BE2C (cell line): ENCODE data around the gene HOXA6.

Source experiments
- DNase-seq: peaks from one replicate; pipeline ENCODE4 v3.0.0-alpha.2; 2020
- H3K27me3 ChIP-seq: fragments of 250-450 bp; sonication (Bioruptor Pico); 2 replicates; pipeline ENCODE4 v1.5.1; 2020; ENCODE audit warnings: mild to moderate bottlenecking
- H3K36me3 ChIP-seq: fragments of 250-450 bp; sonication (Bioruptor Pico); 2 replicates; pipeline ENCODE4 v1.5.1; 2020; ENCODE audit warnings: mild to moderate bottlenecking
- H3K4me1 ChIP-seq: fragments of 250-450 bp; sonication (Bioruptor Pico); 2 replicates; pipeline ENCODE4 v1.5.1; 2020
- H3K4me3 ChIP-seq: 2 replicates; pipeline ENCODE4 v1.5.1; 2011; ENCODE audit warnings: low read depth, low read length
- H3K9me3 ChIP-seq: fragments of 250-450 bp; sonication (Bioruptor Pico); 2 replicates; pipeline ENCODE4 v1.5.1; 2020
- TF ChIP-seq, protein P1 (sequence below): IDR thresholded peaks from 2 replicates; pipeline ENCODE4 v1.5.1; 2012; ENCODE audit warnings: mild to moderate bottlenecking, low read depth, low read length

The HOXA6 gene

GRCh38 chr7:27121684-27122076 is 25.9 kb downstream of the HOXA6 start:
- Histone ChIP-seq H3K27me3 (peaks cover 100% of the 10 kb centered on the region), H3K9me3 (no peaks in the 10 kb centered on the region), H3K4me1 (no peaks in the 10 kb centered on the region), H3K4me3 (no peak overlapping the region), H3K36me3 (no peaks in the 10 kb centered on the region)
- no peak for DNase-seq
- TF ChIP-seq, protein P1, sequence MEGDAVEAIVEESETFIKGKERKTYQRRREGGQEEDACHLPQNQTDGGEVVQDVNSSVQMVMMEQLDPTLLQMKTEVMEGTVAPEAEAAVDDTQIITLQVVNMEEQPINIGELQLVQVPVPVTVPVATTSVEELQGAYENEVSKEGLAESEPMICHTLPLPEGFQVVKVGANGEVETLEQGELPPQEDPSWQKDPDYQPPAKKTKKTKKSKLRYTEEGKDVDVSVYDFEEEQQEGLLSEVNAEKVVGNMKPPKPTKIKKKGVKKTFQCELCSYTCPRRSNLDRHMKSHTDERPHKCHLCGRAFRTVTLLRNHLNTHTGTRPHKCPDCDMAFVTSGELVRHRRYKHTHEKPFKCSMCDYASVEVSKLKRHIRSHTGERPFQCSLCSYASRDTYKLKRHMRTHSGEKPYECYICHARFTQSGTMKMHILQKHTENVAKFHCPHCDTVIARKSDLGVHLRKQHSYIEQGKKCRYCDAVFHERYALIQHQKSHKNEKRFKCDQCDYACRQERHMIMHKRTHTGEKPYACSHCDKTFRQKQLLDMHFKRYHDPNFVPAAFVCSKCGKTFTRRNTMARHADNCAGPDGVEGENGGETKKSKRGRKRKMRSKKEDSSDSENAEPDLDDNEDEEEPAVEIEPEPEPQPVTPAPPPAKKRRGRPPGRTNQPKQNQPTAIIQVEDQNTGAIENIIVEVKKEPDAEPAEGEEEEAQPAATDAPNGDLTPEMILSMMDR: no peak

DNA sequence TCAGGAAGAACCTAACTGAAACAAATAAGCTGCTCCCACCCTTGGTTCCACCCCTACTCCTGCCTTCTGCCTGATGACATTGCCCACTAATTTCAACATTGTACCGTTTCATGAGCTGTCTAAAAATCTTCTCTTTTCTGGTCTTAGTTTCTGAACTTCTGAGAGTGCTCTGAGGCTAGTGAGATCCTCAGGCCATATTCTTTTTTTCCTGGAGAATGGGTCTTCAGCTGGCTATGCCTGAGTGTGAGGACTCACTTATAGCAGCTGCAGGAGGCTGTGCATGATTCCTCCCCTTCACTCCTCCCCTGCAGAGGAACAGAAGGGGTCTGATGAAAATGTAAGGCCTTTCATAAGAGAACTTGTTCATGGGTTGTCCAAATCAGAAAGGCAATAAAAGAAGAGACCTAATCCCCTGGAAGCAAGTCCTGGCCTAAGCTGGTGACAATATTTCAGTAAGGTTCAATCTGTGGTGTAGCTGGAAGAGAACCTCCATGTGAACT is 28.1 kb downstream of the HOXA6 start:
- no peak for DNase-seq
- TF ChIP-seq, protein P1: no peak
- no peaks in the 10 kb centered on the region for H3K9me3 ChIP-seq
- no peaks in the 10 kb centered on the region for H3K36me3 ChIP-seq
- no peaks in the 10 kb centered on the region for H3K4me1 ChIP-seq
- peaks cover 98% of the 10 kb centered on the region for H3K27me3 ChIP-seq
- no peak overlapping the region for H3K4me3 ChIP-seq

GRCh38 chr7:27118580-27118979 is 29.0 kb downstream of the HOXA6 start:
- DNase-seq: no peak
- H3K9me3 ChIP-seq: no peaks in the 10 kb centered on the region
- peaks cover 95% of the 10 kb centered on the region for H3K27me3 ChIP-seq
- H3K36me3 ChIP-seq: no peaks in the 10 kb centered on the region
- no peaks in the 10 kb centered on the region for H3K4me1 ChIP-seq
- TF ChIP-seq, protein P1: no peak
- H3K4me3 ChIP-seq: no peak overlapping the region

DNA sequence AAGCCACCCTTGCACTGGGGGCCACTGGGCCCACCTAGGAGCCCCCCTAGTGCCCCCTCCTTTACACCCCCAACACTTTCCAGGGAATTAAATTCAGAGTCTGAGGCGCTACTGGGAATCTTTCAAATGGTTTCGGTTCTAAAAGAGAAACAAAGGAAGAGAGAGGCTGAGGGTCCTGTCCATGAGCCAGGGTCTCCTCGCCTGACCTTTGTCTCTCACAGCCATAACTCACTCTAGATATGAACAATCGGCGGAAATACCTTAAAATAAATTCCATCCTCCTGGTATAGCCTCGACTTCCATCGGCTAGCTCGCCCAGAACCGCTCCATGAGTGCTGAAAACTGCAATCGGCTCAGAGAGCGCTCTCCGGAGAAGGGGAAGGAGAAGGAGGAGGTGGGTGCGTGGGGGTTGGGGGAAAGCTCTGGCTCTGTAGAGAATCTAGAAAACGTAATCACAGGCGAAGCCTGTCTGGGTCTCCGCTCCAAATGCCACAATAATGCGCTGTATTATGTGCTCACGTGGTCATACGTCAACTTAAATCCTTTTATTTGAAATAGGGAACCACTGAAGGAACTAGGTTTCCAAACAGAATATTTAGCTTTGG is 29.6 kb downstream of the HOXA6 start:
- no peaks in the 10 kb centered on the region for H3K4me1 ChIP-seq
- H3K9me3 ChIP-seq: no peaks in the 10 kb centered on the region
- no peaks in the 10 kb centered on the region for H3K36me3 ChIP-seq
- H3K4me3 ChIP-seq: no peak overlapping the region
- TF ChIP-seq, protein P1: no peak
- peaks cover 95% of the 10 kb centered on the region for H3K27me3 ChIP-seq
- no peak for DNase-seq

GRCh38 chr7:27116962-27117886 is 30.4 kb downstream of the HOXA6 start:
- TF ChIP-seq, protein P1: no peak
- H3K9me3 ChIP-seq: no peaks in the 10 kb centered on the region
- H3K27me3 ChIP-seq: peaks cover 95% of the 10 kb centered on the region
- no peaks in the 10 kb centered on the region for H3K4me1 ChIP-seq
- no peak overlapping the region for H3K4me3 ChIP-seq
- H3K36me3 ChIP-seq: no peaks in the 10 kb centered on the region
- DNase-seq: no peak
